MM.1S (cell line): ENCODE measurements around the gene ACOT12.

ENCODE experiments used
- EZH2 ChIP-seq: fragments of 300-600 bp; sonication (generic); optimal IDR thresholded peaks from 2 replicates; pipeline ENCODE3; 2017; ENCODE audit warnings: low read depth, mild to moderate bottlenecking, antibody characterized with exemption, low read length, mixed read lengths
- TF ChIP-seq, protein P1 (sequence below): fragments of 300-600 bp; sonication (generic); IDR thresholded peaks from 2 replicates; pipeline ENCODE4 v1.5.1; 2016; ENCODE audit warnings: antibody characterized with exemption, low read length, mixed read lengths

DNA sequence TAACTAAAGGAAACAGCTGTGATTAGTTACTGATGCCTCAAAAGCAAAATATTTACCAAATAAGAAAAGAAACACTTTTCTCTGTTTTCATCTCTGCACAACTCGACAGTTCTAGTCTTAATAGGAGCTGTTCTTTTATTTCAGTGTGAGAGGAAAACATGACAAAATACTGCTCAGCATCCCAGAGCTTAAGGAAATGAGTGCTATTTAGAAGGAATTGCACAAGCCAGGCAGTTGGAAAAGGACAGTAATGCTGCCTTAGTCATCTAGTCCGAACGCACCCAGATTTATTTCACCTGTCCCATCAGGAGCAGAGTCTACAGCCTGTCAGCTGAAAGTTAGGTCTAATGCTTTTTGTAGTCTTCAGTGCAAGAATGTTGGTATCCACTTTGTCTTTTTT is 80.2 kb downstream of the ACOT12 start:
- TF ChIP-seq, protein P1, sequence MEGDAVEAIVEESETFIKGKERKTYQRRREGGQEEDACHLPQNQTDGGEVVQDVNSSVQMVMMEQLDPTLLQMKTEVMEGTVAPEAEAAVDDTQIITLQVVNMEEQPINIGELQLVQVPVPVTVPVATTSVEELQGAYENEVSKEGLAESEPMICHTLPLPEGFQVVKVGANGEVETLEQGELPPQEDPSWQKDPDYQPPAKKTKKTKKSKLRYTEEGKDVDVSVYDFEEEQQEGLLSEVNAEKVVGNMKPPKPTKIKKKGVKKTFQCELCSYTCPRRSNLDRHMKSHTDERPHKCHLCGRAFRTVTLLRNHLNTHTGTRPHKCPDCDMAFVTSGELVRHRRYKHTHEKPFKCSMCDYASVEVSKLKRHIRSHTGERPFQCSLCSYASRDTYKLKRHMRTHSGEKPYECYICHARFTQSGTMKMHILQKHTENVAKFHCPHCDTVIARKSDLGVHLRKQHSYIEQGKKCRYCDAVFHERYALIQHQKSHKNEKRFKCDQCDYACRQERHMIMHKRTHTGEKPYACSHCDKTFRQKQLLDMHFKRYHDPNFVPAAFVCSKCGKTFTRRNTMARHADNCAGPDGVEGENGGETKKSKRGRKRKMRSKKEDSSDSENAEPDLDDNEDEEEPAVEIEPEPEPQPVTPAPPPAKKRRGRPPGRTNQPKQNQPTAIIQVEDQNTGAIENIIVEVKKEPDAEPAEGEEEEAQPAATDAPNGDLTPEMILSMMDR = no peak
- TF ChIP-seq EZH2 = no peak
